Esophagus squamous epithelium (tissue), 5 donors: ENCODE data around the gene NDRG4. TPM values are rescaled to one million over a fixed set of nuclear protein-coding genes. Genes with fewer than 3 reads are reported as not detected.

Experiments used
- DNase-seq: peaks from one replicate; lab custom pipeline; 2025; lab: John Stamatoyannopoulos, UW
- H3K27ac ChIP-seq, 4 donors: fragments of 200-600 bp; sonication (generic); one replicate each; pipeline ENCODE4 v1.5.1; 2016 to 2019; ENCODE audit warnings: mild to moderate bottlenecking in 1 of 4
- H3K27me3 ChIP-seq, 4 donors: fragments of 200-600 bp; sonication (generic); 1 replicate in 3 of 4; 2 replicates in 1 of 4; pipeline versions ENCODE4 v1.5.1 to v1.6.0; 2017 to 2021; ENCODE audit warnings: antibody characterized with exemption in 1 of 4
- H3K36me3 ChIP-seq, 3 donors: fragments of 200-600 bp; sonication (generic); one replicate each; pipeline ENCODE4 v1.5.1; 2016 to 2019
- H3K4me1 ChIP-seq, 3 donors: fragments of 200-600 bp; sonication (generic); one replicate each; pipeline ENCODE4 v1.5.1; 2017 to 2019
- H3K4me3 ChIP-seq, 4 donors: fragments of 200-600 bp; sonication (generic); 1 replicate in 3 of 4; 2 replicates in 1 of 4; pipeline ENCODE4 v1.5.1; 2016 to 2019; ENCODE audit warnings: mild to moderate bottlenecking in 2 of 4, moderate library complexity in 1 of 4
- H3K9me3 ChIP-seq, 3 donors: fragments of 200-600 bp; sonication (generic); one replicate each; pipeline ENCODE4 v1.5.1; 2016 to 2019
- POLR2A ChIP-seq, 4 donors: fragments of 450-650 bp; IDR thresholded peaks; one replicate each; pipeline ENCODE4 v1.6.1; 2017; ENCODE audit warnings: antibody characterized with exemption in 4 of 4, mild to moderate bottlenecking in 4 of 4, moderate library complexity in 3 of 4
- WGBS, 2 donors: methylation state at CpG; one replicate each; pipeline ENCODE4 v1.1.5; 2018; 5-methylcytosine and 5-hydroxymethylcytosine counted together
- intact Hi-C: fragments of 100-400 bp; cut with DNase I; formaldehyde crosslinking; loops from one replicate; pipeline ENCODE4 v1.15.0; 2022
- total RNA-seq, 4 donors: library from RNA; depleted of rRNA; stranded (reverse); fragments of >200 nt; gene quantifications; one replicate each; pipeline ENCODE4 v1.1.0, GENCODE V29; 2016
- TF ChIP-seq, protein P1 (sequence below), 6 experiments: fragments of 450-650 bp in 4 of 6; fragments of 200-600 bp in 2 of 6; sonication (generic) in 2 of 6; IDR thresholded peaks; one replicate each; pipeline ENCODE4 v1.5.1; 2016 to 2019; ENCODE audit warnings: antibody characterized with exemption in 6 of 6, mild to moderate bottlenecking in 4 of 6, moderate library complexity in 4 of 6
- donor health status: DM: yes; HTN: yes; CAD: no.

Gene NDRG4
- total RNA-seq, 4 donors from 2014 or later, result 19.9 to 62.1 (median 27.8) TPM

DNA sequence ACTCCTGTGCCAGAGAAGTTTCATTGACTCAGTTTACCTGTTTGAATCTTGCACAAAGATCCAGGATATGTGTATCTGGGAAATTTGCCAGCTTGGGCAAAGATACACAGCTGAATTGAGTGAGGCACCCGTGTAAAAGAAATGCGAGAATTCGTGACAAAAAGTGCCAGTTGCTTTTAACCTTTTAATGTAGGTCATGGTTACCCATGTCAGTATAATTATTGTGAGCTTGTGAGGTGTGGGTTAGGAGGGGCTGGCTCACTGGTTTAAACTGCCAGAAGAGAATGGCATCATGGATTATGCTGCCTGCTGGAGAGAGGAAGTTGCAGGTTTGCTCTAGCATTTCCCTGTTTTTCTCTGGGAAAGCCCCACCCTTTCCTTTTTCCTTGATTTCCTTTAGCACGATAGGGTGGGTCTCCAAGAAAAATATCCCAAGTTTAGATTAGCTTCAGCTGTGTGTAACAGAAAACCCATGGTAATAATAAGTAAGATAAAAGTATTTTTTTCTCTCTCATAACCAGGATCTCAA, 24.8 kb upstream of the NDRG4 start:
- no peak for DNase-seq
- TF ChIP-seq, protein P1, sequence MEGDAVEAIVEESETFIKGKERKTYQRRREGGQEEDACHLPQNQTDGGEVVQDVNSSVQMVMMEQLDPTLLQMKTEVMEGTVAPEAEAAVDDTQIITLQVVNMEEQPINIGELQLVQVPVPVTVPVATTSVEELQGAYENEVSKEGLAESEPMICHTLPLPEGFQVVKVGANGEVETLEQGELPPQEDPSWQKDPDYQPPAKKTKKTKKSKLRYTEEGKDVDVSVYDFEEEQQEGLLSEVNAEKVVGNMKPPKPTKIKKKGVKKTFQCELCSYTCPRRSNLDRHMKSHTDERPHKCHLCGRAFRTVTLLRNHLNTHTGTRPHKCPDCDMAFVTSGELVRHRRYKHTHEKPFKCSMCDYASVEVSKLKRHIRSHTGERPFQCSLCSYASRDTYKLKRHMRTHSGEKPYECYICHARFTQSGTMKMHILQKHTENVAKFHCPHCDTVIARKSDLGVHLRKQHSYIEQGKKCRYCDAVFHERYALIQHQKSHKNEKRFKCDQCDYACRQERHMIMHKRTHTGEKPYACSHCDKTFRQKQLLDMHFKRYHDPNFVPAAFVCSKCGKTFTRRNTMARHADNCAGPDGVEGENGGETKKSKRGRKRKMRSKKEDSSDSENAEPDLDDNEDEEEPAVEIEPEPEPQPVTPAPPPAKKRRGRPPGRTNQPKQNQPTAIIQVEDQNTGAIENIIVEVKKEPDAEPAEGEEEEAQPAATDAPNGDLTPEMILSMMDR (IDR thresholded peaks at IDR 0.05), result no peak
- TF ChIP-seq POLR2A (IDR thresholded peaks at IDR 0.05), result no peak
- WGBS, 2 donors, result 47 to 58% methylated on average over 4 of the region's 4 CpGs
- peak overlapping the region in 1 of 4 donors; percentile 13 for H3K27ac ChIP-seq
- no peak overlapping the region for H3K4me3 ChIP-seq
- no peaks in the 10 kb centered on the region for H3K36me3 ChIP-seq
- H3K4me1 ChIP-seq, result peaks cover 0 to 14% (median 0%) of the 10 kb centered on the region in 3 donors
- intact Hi-C loops, result no loop called here
- H3K9me3 ChIP-seq, result no peaks in the 10 kb centered on the region
- H3K27me3 ChIP-seq, result no peaks in the 10 kb centered on the region

DNA sequence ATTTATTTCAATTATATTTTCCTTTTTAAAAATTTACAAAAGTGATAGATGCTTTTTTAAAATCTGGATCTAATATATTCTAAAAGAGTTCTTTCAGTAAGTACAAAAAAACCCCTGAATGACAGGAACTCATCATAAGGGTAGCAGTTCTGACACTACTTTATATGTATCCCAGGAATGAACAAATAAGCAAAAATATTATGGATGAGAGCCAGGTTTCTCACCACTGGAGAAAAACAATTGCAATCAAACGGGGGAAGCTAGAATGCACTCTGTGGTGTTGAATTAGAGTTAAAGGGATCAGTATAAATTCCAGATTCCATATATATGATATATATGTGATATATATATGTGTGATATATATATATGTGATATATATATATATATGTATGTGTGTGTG, 23.2 kb upstream of the NDRG4 start:
- Histone ChIP-seq H3K27ac (no peak overlapping the region), H3K4me1 (peaks cover 0 to 14% (median 0%) of the 10 kb centered on the region in 3 donors), H3K27me3 (no peaks in the 10 kb centered on the region), H3K36me3 (no peaks in the 10 kb centered on the region), H3K4me3 (no peak overlapping the region), H3K9me3 (no peaks in the 10 kb centered on the region)
- DNase-seq, result no peak
- intact Hi-C loops, result no loop called here
- TF ChIP-seq, protein P1 (IDR thresholded peaks at IDR 0.05), result no peak
- no peak for TF ChIP-seq POLR2A (IDR thresholded peaks at IDR 0.05)
- 50 to 53% methylated on average over 1 of the region's 1 CpG for WGBS, 2 donors

DNA sequence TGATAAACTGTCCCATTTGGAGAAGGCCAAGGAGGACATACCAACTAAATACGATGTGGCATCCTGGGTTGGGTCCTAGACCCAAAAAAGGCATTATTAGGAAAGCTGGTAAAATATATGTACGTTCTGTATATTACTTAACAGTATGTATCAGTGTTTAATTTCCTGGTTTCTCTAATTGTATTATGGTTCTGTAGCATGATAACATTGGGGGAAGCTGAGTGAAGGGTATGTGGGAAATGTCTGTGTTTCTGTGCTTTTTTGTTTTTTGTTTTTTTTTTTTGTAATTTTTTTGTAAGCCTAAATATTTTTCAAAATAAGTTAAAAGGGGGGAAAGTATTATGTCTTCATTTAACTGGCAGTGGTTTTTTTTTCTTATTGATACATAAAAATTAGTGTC, 21.5 kb upstream of the NDRG4 start:
- WGBS, 2 donors, result 83 to 93% methylated on average over 2 of the region's 2 CpGs
- TF ChIP-seq, protein P1 (IDR thresholded peaks at IDR 0.05), result no peak
- TF ChIP-seq POLR2A (IDR thresholded peaks at IDR 0.05), result no peak
- H3K36me3 ChIP-seq, result no peaks in the 10 kb centered on the region
- no peak overlapping the region for H3K4me3 ChIP-seq
- H3K4me1 ChIP-seq, result peaks cover 0 to 14% (median 0%) of the 10 kb centered on the region in 3 donors
- no peaks in the 10 kb centered on the region for H3K9me3 ChIP-seq
- H3K27me3 ChIP-seq, result no peaks in the 10 kb centered on the region
- DNase-seq, result no peak
- intact Hi-C loops, result no loop called here
- no peak overlapping the region for H3K27ac ChIP-seq

DNA sequence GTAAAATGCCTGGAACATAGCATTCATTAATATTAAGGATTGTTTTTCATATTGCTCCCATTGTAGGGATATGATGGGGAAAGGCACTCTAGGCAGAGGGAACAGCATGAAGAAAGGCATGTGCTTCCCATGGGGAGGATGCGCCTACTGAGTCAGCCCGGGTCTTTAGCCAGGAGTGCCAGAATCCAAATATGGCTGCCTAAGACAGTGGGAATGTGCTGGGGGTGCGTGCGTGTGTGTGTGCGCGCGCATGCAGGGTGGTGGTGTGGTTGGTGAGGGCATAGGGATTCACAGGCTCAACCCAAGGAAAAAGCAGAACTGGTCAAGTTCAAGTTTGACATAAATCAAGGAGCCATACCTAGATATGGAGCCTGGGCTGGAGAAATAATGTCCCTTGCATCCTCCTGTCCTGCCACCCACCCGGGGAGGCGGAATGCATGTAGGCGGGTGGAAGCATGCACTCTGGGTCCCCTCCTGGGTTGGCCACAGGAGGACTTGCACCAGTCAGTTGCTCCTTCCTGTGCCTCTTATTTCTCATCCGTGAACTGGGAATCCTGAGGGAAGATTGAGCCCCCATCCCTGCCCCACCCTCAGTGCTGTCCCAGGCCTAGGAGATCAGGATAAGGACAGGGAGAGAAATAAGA, 18.6 kb upstream of the NDRG4 start:
- Histone ChIP-seq H3K27me3 (no peaks in the 10 kb centered on the region), H3K4me1 (no peaks in the 10 kb centered on the region), H3K4me3 (no peak overlapping the region), H3K9me3 (no peaks in the 10 kb centered on the region), H3K36me3 (no peaks in the 10 kb centered on the region), H3K27ac (no peak overlapping the region)
- intact Hi-C loops, result no loop called here
- no peak for DNase-seq
- TF ChIP-seq, protein P1 (IDR thresholded peaks at IDR 0.05), result no peak
- WGBS, 2 donors, result 91 to 96% methylated on average over 7 to 11 of the region's 11 CpGs

DNA sequence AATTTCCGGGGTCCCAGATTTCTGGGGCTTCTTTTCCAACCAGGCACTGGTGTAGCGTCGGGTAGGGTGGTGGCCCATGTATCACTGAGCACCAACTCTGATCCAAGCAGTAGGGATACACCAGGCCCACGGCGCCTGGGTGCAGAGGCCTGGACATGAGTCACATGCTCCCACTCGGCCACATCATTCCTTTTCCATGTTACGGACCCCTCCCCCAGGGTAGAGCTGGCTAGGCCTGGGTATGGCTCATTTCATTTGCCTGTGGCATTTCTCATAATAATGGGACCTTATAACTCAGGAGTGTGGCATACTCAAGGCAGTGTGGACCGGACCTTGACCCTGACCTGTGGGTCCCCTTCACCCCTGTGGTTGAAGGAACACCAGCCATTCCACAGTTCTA, 18.0 kb upstream of the NDRG4 start:
- TF ChIP-seq, protein P1 (IDR thresholded peaks at IDR 0.05), result no peak
- no peak for TF ChIP-seq POLR2A (IDR thresholded peaks at IDR 0.05)
- no peak for DNase-seq
- Histone ChIP-seq H3K27ac (no peak overlapping the region), H3K9me3 (no peaks in the 10 kb centered on the region), H3K36me3 (no peaks in the 10 kb centered on the region), H3K27me3 (no peaks in the 10 kb centered on the region), H3K4me1 (no peaks in the 10 kb centered on the region), H3K4me3 (no peak overlapping the region)
- intact Hi-C loops, result no loop called here
- 62 to 72% methylated on average over 7 to 8 of the region's 8 CpGs for WGBS, 2 donors
